HG03039 (cell line): ENCODE measurements around the gene ARL14EP.

Experiments
- ATAC-seq: cut with Tn5 transposase; IDR thresholded peaks from one replicate; pipeline ENCODE4 v1.9.1; 2021; ENCODE audit warnings: mild to moderate bottlenecking, moderate library complexity; ENCODE audit not compliant: unreplicated experiment

The ARL14EP gene

GRCh38 chr11:30326114-30326778 lies 3.3 kb downstream of the ARL14EP start:
- ATAC-seq = no peak

- no peak for ATAC-seq
These were observed 4.0 kb downstream of the ARL14EP start for GRCh38 chr11:30326906-30327305.

GRCh38 chr11:30328681-30329080 lies 5.8 kb downstream of the ARL14EP start:
- no peak for ATAC-seq

GRCh38 chr11:30329150-30329940 lies 6.4 kb downstream of the ARL14EP start:
- no peak for ATAC-seq

GRCh38 chr11:30333405-30333804 lies 10.5 kb downstream of the ARL14EP start:
- peak; percentile 54 for ATAC-seq

- peak; percentile 97 for ATAC-seq
These were observed 19.8 kb downstream of the ARL14EP start for GRCh38 chr11:30342736-30343166.

GRCh38 chr11:30344085-30344484 lies 21.2 kb downstream of the ARL14EP start:
- ATAC-seq = no peak

GRCh38 chr11:30345644-30346043 lies 22.7 kb downstream of the ARL14EP start:
- ATAC-seq = no peak

- no peak for ATAC-seq
These were observed 23.3 kb downstream of the ARL14EP start for GRCh38 chr11:30346068-30346688.

GRCh38 chr11:30348035-30348434 lies 25.1 kb downstream of the ARL14EP start:
- ATAC-seq = no peak

- ATAC-seq = no peak
These were observed 27.0 kb downstream of the ARL14EP start for GRCh38 chr11:30349885-30350284.

- no peak for ATAC-seq
These were observed 27.5 kb downstream of the ARL14EP start for GRCh38 chr11:30350384-30350783.

GRCh38 chr11:30351061-30351460 lies 28.2 kb downstream of the ARL14EP start:
- ATAC-seq = no peak

- ATAC-seq = no peak
These were observed 33.5 kb downstream of the ARL14EP start for GRCh38 chr11:30356391-30356790.

- ATAC-seq = no peak
These were observed 35.0 kb downstream of the ARL14EP start for GRCh38 chr11:30357872-30358271.

GRCh38 chr11:30358536-30358935 lies 35.6 kb downstream of the ARL14EP start:
- no peak for ATAC-seq

GRCh38 chr11:30360741-30361140 lies 37.8 kb downstream of the ARL14EP start:
- no peak for ATAC-seq

- no peak for ATAC-seq
These were observed 41.4 kb downstream of the ARL14EP start for GRCh38 chr11:30364139-30364836.

GRCh38 chr11:30364837-30365482 lies 42.1 kb downstream of the ARL14EP start:
- ATAC-seq = no peak

- no peak for ATAC-seq
These were observed 43.1 kb downstream of the ARL14EP start for GRCh38 chr11:30365793-30366517.
